Measurements from ENCODE around the gene YWHAB. TPM values are rescaled to one million over a fixed set of nuclear protein-coding genes. Genes with fewer than 3 reads are reported as not detected.

Gene YWHAB
- total and polyA plus RNA-seq, 2 donors (not counting 1 experiment from before 2014, with no cell fraction given), result 89.7 to 321 TPM

DNA sequence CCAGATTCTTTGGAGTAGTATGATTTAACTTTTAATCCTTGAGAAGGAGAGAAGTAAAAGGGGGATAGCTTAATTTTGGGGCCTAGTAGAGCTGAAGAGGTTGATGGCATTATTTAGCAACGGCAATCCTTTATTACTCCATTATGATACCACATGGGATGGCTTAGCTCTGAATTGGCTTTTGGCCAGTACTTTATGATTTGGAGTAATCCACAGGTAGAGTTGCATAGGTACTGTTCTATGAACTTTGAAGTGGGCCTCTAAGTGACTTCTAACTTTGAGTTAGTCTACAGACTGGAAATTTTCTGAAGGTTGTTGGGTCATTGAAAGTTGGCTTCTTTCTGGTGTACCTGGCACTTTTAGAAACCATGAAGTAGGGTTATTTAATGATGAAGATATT is 11.6 kb downstream of the YWHAB start:
- Histone ChIP-seq H3K9ac (ENCODE audit: insufficient read depth, low read length) (no peak overlapping the region), H3K27me3 (ENCODE audit: control insufficient read depth, insufficient read depth, low read length) (no peaks in the 10 kb centered on the region), H3K36me3 (ENCODE audit: control insufficient read depth, insufficient read depth, low read length) (peaks cover 2% of the 10 kb centered on the region), H3K27ac (ENCODE audit: insufficient read depth, low read length) (no peak overlapping the region), H3K4me2 (ENCODE audit: extremely low read depth, insufficient read depth, low read length) (no peak overlapping the region), H3K9me3 (ENCODE audit: control insufficient read depth, insufficient read depth, low read depth, low read length) (no peaks in the 10 kb centered on the region), H3K79me2 (ENCODE audit: control insufficient read depth, insufficient read depth, low read length) (peaks cover 96% of the 10 kb centered on the region), H3K4me1 (ENCODE audit: control insufficient read depth, extremely low read depth, insufficient read depth, low read length) (peaks cover 4% of the 10 kb centered on the region), H2AFZ (ENCODE audit: low read length) (no peak overlapping the region), H4K20me1 (ENCODE audit: control insufficient read depth, extremely low read depth, insufficient read depth, low read length) (peaks cover 11% of the 10 kb centered on the region), H3K4me3 (replicated peaks in 1 of 4; ENCODE audit: control extremely low read depth in 1 of 4, insufficient read depth in 1 of 4, low read depth in 3 of 4, low read length in 4 of 4) (no peak overlapping the region)
- TF ChIP-seq, protein P1, sequence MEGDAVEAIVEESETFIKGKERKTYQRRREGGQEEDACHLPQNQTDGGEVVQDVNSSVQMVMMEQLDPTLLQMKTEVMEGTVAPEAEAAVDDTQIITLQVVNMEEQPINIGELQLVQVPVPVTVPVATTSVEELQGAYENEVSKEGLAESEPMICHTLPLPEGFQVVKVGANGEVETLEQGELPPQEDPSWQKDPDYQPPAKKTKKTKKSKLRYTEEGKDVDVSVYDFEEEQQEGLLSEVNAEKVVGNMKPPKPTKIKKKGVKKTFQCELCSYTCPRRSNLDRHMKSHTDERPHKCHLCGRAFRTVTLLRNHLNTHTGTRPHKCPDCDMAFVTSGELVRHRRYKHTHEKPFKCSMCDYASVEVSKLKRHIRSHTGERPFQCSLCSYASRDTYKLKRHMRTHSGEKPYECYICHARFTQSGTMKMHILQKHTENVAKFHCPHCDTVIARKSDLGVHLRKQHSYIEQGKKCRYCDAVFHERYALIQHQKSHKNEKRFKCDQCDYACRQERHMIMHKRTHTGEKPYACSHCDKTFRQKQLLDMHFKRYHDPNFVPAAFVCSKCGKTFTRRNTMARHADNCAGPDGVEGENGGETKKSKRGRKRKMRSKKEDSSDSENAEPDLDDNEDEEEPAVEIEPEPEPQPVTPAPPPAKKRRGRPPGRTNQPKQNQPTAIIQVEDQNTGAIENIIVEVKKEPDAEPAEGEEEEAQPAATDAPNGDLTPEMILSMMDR (conservative IDR thresholded peaks at IDR 0.05 in 1 of 2, IDR thresholded peaks at IDR 0.05 in 1 of 2; ENCODE audit: low read depth in 1 of 2, low read length in 2 of 2), result no peak
- no peak for DNase-seq (ENCODE audit: low read depth in 2 of 2)

DNA sequence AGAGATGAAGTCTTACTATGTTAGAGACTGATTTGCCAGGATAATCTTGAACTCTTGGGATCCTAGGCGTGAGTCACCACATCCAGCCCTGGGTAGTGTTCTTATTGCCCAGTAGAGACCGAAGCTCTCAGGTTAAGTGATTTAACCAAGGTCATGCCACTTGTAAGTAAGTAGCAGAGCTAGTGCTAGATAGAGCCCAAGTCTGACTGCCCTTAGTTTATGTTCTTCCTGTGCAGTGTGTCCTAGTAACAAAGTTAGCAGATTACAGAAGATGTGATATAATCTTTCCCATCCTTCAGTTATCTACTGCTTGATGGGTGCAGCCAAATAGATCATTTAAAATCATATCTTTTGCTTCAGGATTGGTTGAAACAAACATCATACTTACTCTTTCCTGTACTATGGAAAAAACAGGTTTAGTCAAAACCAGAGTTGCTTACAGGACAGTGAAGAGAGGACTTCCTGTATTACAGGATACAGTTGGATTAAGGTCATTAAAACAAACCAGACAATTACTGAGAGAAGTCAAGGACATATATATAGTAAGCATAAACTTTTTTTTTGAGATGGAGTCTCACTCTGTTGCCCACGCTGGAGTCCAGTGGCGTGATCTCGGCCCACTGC is 14.8 kb downstream of the YWHAB start:
- Histone ChIP-seq H3K36me3 (ENCODE audit: control insufficient read depth, insufficient read depth, low read length) (peaks cover 3% of the 10 kb centered on the region), H4K20me1 (ENCODE audit: control insufficient read depth, extremely low read depth, insufficient read depth, low read length) (peaks cover 7% of the 10 kb centered on the region)

DNA sequence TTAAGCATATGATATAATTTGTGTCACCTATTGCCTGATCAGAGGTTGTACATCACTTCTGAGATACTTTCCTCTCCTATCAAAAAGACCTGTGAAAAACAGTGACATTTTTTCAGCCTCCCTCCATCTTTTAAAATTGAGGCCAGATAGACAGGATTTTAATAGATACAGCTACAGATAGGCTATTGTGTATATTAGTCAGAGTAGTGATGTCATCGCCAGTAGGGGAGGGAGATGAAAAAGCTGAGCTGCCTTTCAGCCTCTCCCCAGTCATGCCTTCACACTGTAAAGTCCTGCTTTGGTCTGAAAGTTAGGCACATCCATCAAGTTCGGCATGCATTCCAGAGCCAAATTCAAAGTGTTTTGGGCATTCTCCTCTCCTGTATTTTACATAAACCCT is 16.5 kb downstream of the YWHAB start:
- no peaks in the 10 kb centered on the region for H3K9me3 ChIP-seq (ENCODE audit: control insufficient read depth, insufficient read depth, low read depth, low read length)
- H3K4me1 ChIP-seq (ENCODE audit: control insufficient read depth, extremely low read depth, insufficient read depth, low read length), result no peaks in the 10 kb centered on the region
- H3K27me3 ChIP-seq (ENCODE audit: control insufficient read depth, insufficient read depth, low read length), result no peaks in the 10 kb centered on the region
- peak overlapping the region; percentile 13 for H3K4me2 ChIP-seq (ENCODE audit: extremely low read depth, insufficient read depth, low read length)
- peaks cover 56% of the 10 kb centered on the region for H3K79me2 ChIP-seq (ENCODE audit: control insufficient read depth, insufficient read depth, low read length)
- no peak overlapping the region for H3K9ac ChIP-seq (ENCODE audit: insufficient read depth, low read length)
- H3K27ac ChIP-seq (ENCODE audit: insufficient read depth, low read length), result peak overlapping the region; percentile 11
- DNase-seq (ENCODE audit: low read depth in 2 of 2), result peak; percentile 43 to 62
- H3K4me3 ChIP-seq (replicated peaks in 1 of 4; ENCODE audit: control extremely low read depth in 1 of 4, insufficient read depth in 1 of 4, low read depth in 3 of 4, low read length in 4 of 4), result no peak overlapping the region
- H4K20me1 ChIP-seq (ENCODE audit: control insufficient read depth, extremely low read depth, insufficient read depth, low read length), result peaks cover 2% of the 10 kb centered on the region
- TF ChIP-seq, protein P1 (conservative IDR thresholded peaks at IDR 0.05 in 1 of 2, IDR thresholded peaks at IDR 0.05 in 1 of 2; ENCODE audit: low read depth in 1 of 2, low read length in 2 of 2), result no peak
- TF ChIP-seq EZH2 (IDR thresholded peaks at IDR 0.05; ENCODE audit: low read length, missing control alignments), result no peak
- H3K36me3 ChIP-seq (ENCODE audit: control insufficient read depth, insufficient read depth, low read length), result peaks cover 3% of the 10 kb centered on the region
- no peak overlapping the region for H2AFZ ChIP-seq (ENCODE audit: low read length)

More for the DNA sequence above, 14.8 kb downstream of the YWHAB start:
- TF ChIP-seq, protein P1 (conservative IDR thresholded peaks at IDR 0.05 in 1 of 2, IDR thresholded peaks at IDR 0.05 in 1 of 2; ENCODE audit: low read depth in 1 of 2, low read length in 2 of 2), result no peak
- no peak for TF ChIP-seq EZH2 (IDR thresholded peaks at IDR 0.05; ENCODE audit: low read length, missing control alignments)
- Histone ChIP-seq H3K4me1 (ENCODE audit: control insufficient read depth, extremely low read depth, insufficient read depth, low read length) (peaks cover 4% of the 10 kb centered on the region), H3K9ac (ENCODE audit: insufficient read depth, low read length) (no peak overlapping the region), H3K4me2 (ENCODE audit: extremely low read depth, insufficient read depth, low read length) (no peak overlapping the region), H3K4me3 (replicated peaks in 1 of 4; ENCODE audit: control extremely low read depth in 1 of 4, insufficient read depth in 1 of 4, low read depth in 3 of 4, low read length in 4 of 4) (no peak overlapping the region), H2AFZ (ENCODE audit: low read length) (no peak overlapping the region), H3K27ac (ENCODE audit: insufficient read depth, low read length) (no peak overlapping the region), H3K79me2 (ENCODE audit: control insufficient read depth, insufficient read depth, low read length) (peaks cover 72% of the 10 kb centered on the region), H3K27me3 (ENCODE audit: control insufficient read depth, insufficient read depth, low read length) (no peaks in the 10 kb centered on the region), H3K9me3 (ENCODE audit: control insufficient read depth, insufficient read depth, low read depth, low read length) (no peaks in the 10 kb centered on the region)
- DNase-seq (ENCODE audit: low read depth in 2 of 2), result no peak

All from fibroblast of lung (primary cell).